NCI-H146 treated with DMSO at 0.1 percent for 48 hours (cell line): ENCODE data around the gene GPC6.
"Not testable (repeated sequence)": the region's sequence is repeated elsewhere in the genome, so short reads cannot be mapped to it uniquely, and the experiment has no call there.

ENCODE experiments used
- DNase-seq: peaks from one replicate; lab custom pipeline; 2025; ENCODE audit not compliant: unreplicated experiment; lab: John Stamatoyannopoulos, UW

Gene GPC6

DNA sequence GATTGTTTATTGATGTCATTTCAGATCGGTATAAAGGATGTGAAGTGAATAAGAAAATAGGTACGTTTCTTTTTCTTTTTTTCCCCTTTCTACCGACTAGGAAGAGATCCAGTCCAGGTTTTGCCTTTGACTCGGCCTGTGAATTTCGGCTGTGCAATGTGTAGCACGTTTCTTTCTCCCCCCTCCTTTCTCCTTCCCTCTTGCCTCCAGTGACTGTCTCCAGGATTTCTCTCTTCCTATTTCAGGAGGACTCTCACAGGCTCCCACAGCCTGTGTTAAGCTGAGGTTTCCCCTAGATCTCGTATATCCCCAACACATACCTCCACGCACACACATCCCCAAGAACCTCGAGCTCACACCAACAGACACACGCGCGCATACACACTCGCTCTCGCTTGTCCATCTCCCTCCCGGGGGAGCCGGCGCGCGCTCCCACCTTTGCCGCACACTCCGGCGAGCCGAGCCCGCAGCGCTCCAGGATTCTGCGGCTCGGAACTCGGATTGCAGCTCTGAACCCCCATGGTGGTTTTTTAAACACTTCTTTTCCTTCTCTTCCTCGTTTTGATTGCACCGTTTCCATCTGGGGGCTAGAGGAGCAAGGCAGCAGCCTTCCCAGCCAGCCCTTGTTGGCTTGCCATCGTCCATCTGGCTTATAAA lies at the start of gene GPC6:
Gene GPC6, plus strand, starts transcription at position 185 of the 657 bp plus-strand sequence.
- DNase-seq, result peak; percentile 86

DNA sequence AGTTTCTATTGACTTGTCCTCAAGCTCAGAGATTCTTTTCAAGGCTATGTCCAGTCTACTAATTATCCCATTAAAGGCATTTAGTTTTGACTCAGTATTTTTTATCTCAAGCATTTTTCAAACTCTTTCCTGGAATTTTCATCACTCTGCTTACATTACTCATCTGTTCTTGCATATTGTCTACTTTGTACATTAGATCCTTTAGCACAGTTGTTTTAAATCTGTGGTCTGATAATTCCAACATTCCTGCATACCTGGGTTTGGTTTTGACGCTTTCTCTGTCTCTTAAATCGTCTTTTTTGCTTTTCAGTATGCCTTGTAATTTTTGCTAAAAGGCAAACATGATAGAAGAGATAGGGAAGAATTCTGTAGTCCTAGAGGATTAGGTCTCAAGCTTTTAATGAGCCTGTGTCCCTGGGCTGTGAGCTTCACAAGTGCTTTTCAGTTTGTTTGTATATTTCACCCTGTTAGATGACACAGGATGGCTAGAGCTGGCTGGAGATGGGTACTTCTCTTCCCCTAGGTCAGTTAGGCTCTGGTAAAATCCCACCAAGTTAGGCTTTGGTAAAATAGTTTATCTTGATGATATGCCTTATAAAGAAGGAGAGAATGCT lies 46.1 kb upstream of the GPC6 start:
- no peak for DNase-seq

DNA sequence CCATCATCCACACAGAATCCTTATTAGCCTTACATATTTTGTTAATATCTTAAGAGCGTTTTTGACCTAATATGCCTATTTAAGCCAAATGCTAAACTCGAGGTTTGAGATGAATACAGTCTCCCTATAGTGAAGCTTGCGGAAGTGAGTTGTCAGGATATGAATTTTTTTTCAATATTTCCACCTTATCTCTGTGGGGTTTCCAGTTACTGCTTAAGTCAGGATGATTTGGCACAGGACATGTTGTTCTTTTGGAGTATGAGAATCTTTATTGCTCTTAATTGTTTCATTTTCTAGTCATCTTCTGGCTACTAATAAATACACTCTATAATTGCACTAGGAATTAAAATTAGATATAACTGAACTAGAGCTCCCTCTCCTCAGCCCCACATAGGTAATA lies 44.2 kb upstream of the GPC6 start:
- DNase-seq, result no peak

DNA sequence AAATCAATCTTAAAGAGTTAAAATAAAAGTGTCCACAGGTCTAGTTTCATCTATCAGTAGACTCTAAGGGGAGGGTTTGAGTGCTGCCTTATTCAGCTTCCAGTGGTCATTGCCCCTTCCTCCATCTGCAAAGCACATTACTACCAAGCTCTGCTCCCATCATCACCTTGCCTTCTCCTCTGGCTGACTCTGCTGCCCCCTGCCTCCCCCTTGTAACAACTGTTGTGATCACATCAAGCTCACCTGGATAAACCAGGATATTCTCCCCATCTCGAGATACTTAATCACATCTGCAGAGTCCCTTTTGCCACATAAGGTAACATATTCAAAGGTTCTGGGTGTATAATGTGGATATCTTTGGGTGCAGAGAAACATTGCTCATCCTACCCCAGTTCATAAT lies 43.3 kb upstream of the GPC6 start:
- DNase-seq, result no peak

DNA sequence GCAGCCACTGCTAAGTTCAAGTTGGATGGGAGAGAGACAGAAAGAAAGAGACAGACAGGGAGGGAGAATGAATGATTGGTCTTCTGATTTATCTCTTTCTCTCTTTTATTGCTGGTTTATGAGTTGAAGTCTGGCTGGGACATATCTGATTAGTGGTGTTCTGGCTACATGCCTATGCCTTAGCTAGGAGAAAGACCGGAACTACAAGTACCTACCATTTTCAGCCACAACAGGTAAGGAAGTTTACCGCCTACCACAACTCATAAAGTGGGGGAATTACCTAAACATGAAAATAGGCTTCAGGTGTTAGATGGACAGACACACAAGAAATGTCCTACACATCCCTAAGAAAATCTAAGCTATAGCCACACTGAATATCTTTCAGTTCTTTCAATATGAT lies 36.6 kb upstream of the GPC6 start:
- no peak for DNase-seq

DNA sequence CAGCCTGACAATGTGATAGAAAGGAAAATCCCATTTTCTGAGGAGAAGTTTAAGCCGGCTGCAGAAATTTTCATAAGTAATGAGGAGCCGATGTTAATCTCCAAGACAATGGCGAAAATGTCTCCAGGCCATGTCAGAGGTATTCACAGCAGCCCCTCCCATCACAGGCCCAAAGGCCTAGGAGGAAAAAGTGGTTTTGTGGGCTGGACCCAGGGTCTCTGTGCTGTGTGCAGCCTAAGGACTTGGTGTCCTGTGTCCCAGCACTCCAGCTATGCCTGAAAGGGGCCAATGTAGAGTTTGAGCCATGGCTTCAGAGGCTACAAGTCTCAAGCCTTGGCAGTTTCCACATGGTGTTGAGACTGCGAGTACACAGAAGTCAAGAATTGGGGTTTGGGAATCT lies 32.9 kb upstream of the GPC6 start:
- DNase-seq, result no peak

DNA sequence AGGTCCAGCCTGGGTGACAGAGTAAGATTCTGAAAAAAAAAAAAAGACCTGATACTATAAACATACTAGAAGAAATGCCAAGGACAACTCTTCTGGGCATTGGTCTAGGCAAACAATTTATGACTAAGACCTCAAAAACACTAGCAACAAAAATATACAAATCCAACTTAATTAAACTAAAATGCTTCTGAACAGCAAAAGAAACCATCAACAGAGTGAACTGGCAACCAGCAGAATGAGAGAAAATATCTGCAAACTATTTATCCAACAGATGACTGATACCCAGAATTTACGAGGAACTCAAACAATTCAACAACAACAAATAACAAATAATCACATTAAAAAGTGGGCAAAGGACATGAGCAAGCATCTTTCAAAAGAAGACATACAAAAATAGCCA lies 26.8 kb upstream of the GPC6 start:
- DNase-seq, result no peak

DNA sequence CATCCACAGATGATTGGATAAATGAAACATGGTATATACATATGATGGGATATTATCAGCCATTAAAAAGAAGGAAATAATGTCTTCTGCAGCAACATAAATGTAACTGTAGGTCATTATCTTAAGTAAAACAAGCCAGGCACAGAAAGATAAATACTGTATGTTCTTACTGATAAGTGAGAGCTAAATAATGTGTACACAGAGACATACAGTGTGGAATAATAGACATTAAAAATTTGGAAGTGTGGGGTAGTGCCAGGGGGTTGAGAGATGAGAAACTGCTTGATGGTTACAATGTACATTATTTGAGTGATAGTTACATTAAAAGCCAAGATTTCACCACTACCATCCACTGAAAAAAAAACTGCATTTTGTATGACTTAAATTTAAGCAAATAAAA lies 26.0 kb upstream of the GPC6 start:
- DNase-seq, result no peak

DNA sequence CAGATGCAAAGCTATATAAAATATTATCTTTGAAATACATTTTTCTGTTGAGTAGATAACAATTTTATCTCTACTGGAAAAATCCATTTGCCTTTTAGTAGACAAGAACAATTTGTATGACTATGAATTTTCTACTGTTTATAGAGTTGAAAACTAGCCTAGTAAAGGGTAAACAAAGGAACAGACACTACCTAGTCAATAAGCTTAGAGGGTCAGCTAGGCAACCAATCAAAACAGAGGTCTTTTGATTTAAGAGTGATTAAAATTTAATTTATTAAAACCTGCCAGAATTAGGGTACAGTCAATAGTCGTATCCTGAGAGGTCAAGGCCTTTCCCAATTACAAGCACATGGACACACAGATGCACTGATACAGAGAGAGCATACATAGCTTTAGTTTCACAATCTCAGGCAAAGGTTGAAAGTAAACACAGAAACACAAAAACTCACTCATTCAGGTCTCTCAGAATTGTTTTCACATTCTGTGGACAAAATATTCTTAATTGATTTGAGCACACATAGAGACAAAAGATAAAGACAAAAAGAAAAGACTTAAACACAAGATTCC lies 24.5 kb upstream of the GPC6 start:
- DNase-seq, result peak; percentile 62

DNA sequence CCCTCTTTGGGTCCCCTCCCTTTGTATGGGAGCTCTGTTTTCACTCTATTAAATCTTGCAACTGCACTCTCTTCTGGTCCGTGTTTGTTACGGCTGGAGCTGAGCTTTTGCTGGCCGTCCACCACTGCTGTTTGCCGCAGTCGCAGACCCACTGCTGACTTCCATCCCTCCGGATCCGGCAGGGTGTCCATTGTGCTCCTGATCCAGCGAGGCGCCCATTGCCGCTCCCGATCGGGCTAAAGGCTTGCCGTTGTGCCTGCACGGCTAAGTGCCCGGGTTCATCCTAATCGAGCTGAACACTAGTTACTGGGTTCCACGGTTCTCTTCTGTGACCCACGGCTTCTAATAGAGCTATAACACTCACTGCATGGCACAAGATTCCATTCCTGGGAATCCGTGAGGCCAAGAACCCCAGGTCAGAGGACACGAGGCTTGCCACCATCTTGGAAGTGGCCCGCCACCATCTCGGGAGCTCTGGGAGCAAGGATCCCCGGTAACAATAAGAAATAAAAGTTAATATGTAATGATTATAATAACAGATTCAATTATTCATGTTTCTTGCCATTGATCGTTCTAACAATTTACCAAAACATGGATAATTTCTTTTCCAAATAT lies 19.7 kb upstream of the GPC6 start:
- not testable (repeated sequence) for DNase-seq

DNA sequence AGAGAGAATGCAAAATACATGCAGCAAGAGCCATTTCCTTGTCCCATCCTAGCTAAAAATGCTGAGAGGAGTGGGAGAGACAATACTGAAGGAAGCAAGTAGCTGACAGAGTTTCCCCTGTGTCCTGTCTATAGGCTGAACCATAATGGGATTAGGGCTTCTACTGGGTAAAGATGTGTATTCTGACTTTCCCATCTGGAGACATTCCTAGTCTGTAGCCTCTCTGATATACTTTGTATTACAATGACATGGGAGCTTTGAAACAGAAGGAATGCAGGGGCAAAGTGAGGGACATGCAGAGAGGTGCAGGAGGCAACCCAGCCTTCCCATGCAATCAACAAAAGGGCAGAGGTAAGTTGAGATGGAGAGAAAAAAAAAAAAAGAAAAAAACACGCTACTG lies 10.5 kb upstream of the GPC6 start:
- DNase-seq, result no peak

DNA sequence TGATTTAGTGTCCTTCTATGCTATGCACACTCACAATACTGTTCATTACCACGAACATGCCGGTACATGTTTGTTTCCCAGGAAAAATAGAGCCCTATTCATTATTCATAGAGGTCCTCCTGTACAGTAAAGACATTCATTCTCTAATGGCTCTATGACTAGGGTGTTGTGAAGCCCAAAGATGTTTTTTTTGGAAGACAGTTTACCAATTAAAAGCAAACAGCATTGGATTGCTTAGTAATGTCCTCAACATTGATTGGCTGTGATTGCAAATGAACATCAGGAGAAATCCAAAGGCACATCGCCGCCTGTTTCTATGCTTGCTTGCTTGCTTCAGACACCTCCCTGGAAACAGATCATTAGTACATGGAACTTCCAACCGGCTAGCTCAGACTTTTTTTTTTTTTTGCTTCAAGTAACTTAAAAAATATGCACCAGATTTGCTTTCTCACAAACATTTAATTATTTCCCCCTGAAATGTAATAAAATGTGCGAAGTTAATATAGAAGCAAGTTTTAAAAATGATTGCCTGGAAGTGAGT lies 8.8 kb upstream of the GPC6 start:
- DNase-seq, result no peak

DNA sequence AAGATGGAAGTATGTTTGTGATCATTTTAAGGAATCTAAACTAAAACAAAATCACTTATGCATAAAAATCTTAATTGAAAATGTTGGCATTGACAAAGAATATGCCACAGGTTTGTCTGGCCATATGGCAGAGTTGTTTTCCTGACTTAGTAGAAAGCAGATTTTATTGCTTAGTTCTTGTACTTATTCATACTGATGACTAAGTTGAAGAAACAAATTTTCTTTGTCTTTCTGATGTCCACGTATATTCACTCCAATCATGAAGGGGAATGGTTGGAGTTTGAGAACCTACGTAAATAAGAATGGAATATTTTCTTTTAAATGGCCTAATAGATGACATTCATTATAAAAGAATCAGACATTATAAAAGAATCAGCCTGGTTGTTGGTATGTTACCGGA lies 8.0 kb upstream of the GPC6 start:
- no peak for DNase-seq

DNA sequence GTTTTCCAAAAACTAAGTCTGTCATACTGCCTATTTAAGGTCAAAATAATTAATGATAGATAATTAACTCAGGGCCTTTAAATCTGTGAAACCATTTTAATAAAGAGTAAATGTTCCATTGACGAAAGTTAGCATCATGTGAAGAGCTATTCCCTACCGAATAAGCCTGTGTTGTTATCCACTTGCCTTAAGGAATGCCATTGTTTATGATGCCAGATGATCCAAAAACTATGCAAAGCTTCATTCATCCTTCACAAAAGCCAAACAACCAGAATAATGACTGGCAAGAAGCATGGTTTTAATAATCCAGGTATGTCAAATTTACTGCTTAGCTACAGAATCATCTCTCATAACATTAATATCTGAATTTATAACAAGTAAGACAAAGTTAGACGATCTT lies 6.5 kb upstream of the GPC6 start:
- DNase-seq, result no peak

DNA sequence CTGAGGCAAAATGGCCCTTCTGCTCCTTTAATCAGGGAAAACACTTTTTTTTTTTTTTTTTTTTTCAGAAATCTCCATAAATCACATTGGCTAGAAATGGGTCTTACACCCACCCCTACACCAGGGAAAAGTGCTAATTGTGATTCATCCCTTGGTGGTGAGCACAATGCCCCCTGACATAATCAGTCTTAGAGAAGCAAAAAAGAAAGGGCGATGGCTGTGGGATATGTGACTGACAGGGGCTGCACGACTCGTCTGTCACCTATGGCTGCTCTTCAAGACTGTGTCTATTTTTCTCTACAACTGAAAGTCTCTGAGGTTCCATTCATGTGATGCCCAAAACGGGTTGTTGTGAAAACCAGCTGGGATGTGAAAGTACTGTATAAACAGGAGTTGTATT lies 3.6 kb upstream of the GPC6 start:
- no peak for DNase-seq

DNA sequence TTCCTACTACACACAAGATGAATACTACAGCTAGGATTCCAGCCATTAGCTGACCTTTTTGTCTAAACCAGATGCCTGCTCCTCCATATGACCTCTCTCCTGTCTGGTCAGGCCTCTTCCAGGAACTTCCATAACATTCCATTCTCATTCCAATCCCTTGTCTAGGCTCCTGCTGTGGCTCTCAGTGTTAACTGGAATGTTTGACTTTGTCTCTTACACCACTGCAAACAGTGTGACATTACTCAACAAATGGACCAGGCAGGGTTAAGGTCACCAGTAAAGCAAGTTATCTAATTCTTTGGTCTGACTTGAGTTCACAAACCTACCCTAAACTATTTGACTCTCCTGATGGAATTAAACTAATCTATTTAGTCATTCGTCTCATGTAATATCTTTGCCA lies 2.1 kb upstream of the GPC6 start:
- no peak for DNase-seq

DNA sequence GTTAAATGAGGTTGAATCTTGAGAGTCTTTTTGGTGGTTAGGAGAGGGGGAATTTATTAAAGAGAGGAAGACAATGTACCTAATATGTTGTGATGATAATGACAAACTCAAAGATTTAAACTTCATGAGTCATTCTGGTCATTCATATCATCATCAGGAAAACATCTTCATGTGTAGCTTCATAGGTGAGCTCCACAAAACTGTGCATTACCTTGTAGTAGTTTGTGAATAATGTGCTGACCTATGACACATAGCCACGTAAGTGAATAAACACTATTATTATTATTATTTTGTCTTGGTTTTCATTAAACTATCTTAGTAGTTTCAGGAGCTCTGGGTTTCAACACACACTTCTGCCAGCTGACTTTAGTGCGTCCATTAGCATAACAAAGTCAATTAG lies 997 bp upstream of the GPC6 start:
- DNase-seq, result no peak

DNA sequence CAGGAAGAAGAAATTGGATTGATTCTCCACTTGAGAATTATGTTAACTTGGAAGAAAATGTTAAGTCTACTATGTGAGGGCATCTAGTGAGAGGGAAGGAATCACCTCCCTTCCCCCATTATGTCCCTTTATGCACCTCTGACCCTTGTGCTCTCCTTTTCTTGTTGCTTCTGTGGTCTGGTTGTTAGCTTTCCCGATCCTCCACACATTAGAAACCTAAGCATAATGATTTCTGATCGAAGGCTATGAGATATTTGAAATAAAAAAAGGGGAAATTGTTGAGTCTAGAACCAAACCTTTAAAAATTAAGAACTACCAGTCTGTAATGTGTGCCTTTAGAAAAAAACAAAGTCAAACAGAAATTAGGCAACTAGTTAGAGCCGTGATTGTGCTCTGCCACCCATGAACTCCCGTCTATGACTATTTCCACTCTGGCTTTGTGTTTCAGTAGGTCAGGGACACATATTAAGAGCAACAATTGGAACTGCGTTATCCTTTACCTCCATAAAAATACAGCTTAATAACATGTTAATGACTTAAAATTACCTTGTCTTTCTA lies 463 bp upstream of the GPC6 start:
- peak; percentile 62 for DNase-seq

DNA sequence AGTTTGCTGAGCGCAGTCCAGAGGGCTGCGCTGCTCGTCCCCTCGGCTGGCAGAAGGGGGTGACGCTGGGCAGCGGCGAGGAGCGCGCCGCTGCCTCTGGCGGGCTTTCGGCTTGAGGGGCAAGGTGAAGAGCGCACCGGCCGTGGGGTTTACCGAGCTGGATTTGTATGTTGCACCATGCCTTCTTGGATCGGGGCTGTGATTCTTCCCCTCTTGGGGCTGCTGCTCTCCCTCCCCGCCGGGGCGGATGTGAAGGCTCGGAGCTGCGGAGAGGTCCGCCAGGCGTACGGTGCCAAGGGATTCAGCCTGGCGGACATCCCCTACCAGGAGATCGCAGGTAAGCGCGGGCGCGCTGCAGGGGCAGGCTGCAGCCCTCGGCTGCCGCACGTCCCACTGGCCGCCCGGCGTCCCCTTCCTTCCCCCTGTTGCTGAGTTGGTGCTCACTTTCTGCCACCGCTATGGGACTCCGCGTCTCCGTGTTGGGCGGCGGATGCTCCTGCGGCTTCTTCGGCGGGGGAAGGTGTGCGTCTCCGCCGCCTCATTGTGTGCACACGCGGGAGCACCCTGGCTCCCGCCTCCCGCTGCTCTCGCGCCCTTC lies 772 bp downstream of the GPC6 start:
- peak; percentile 68 for DNase-seq

DNA sequence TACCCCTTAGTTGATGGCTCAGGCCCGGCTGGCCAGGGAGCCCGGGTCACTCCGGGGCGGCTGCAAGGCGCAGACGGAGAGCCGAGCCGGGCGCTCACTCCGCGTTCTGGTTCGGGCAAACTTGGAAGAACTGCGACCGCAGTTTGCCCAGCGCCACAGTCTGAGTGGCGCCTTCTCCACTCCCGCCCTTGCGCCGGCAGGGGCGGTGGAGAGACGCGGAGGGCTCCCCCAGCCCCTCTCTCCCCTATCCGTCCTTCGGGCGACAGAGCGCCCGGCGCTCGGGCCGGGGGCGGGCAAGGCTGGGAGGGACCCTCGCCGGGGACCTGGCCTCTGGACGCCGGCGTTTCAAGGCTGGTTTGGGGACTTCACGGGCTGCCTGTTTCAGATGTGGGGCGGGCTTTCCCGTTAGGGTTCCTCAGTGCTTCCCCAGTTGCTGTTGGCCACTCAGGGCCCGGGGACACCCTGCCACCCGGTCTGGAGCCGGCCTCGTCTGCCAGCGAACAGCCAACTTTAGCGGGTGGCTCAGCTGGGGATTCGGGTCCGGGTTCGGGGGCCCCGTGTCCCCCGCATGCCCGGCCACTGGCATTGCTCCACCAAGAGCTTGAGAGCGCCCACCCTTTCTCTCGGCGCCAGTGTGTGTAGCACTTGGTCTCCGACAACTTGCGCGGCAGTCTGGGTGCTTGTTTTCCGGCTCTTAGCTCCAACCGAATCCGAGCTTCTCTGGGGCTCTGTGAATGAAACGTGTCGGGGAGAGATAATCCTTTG lies 1.5 kb downstream of the GPC6 start:
- peak; percentile 88 for DNase-seq

DNA sequence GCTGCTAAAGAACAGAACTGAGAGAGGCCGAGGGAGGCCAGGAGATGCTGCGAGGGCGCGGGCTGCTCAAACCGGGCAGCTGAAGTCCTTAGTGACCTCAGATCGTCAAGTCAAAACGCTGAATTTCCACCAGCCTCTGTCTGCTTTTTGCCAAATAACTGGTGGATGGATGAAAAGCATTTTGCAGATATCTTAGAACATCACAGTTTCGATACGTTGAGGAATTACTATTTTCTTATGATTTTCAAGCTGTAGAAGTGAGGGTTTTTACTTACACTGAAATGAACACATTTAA lies 2.0 kb downstream of the GPC6 start:
- no peak for DNase-seq
